GM18517 (cell line): Measurements from ENCODE around the gene PEX10.

Source experiments
- ATAC-seq: cut with Tn5 transposase; IDR thresholded peaks from one replicate; pipeline ENCODE4 v1.9.1; 2021; ENCODE audit warnings: mild to moderate bottlenecking, moderate library complexity; ENCODE audit not compliant: unreplicated experiment

PEX10 gene

DNA sequence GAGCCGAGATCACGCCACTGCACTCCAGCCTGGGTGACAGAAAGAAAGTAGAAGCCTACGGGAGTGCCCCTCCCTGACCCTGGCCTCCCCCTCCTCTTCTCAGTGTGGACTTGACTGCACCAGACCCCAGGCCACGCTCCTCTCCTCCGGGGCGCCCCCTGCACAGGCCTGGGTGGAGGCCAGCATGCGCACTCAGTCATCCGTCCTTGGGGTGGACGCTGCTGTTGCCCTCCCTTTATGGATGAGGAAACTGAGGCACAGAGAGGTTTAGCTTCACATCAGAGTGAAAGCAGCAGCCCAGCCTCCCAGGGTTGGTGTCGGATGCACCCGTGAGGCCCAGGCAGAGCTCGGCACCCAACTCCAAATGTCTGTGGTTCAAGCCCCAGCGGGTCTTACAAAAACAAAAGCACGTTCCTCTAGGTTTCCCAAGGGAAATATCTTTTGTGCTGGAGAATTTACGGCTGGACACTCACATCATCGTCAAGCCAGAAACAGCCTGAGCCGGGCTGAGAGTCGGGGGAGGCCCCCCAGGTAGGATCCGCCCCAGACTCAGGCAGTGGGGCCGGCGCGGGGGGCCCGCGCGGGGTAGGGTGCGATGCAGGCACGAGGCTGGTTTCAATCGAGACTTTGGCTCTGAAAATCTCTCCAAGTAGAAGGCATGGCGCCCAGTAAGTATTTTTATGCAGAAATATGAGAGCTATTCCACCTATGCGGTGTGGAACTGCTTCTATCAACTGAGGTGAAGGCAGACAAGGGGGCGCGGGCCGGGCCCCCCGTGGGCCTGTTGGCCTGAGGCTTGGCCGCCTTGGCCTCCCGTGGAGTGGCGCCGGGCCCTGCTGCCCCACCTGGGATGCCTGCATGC, 57.6 kb downstream of the PEX10 start:
- ATAC-seq: no peak
